ENCODE measurements around the gene GTF2IRD1. TPM values are rescaled to one million over a fixed set of nuclear protein-coding genes. Genes with fewer than 3 reads are reported as not detected.

The GTF2IRD1 gene
- total and polyA plus RNA-seq, 2 of the 4 experiments (the other 2 are of a cell fraction) = 4.1 to 21.9 TPM

GRCh38 chr7:74420006-74420405 lies 33.7 kb upstream of the GTF2IRD1 start:
- ChIA-PET POLR2A (ENCODE audit: unreplicated experiment) (no interaction called here), CTCF (no interaction called here)
- no peak overlapping the region for H3K4me3 ChIP-seq (ENCODE audit: insufficient read depth, low read depth, low read length)
- H3K14ac ChIP-seq (replicated peaks; ENCODE audit: low read depth, low read length) = no peak overlapping the region
- H4K5ac ChIP-seq (ENCODE audit: low read depth, low read length) = no peak overlapping the region
- no peak overlapping the region for H2BK120ac ChIP-seq (ENCODE audit: low read depth, low read length)
- no peak overlapping the region for H2AK9ac ChIP-seq (replicated peaks; ENCODE audit: low read depth, low read length, poor library complexity)
- no peak overlapping the region for H3K4ac ChIP-seq (ENCODE audit: low read depth, low read length)
- no peak overlapping the region for H3K9ac ChIP-seq (ENCODE audit: low read depth, low read length)
- H2AK5ac ChIP-seq (ENCODE audit: low read depth, low read length) = no peak overlapping the region
- no peak for ATAC-seq (ENCODE audit: low read depth)
- H3K36me3 ChIP-seq (ENCODE audit: control insufficient read depth, insufficient read depth, low read length) = no peaks in the 10 kb centered on the region
- intact Hi-C loops (cut with micrococcal nuclease) (no loop called here), in situ Hi-C loops (cut with MboI; ENCODE audit: low sequenced_read_pairs) (loop anchor here (10.0 kb wide), 1 partner anchor 285 kb away; no protein-coding TSS in a partner anchor), dilution Hi-C loops (cut with HindIII; ENCODE audit: low sequenced_read_pairs, unreplicated experiment) (no loop called here)
- no peaks in the 10 kb centered on the region; the same call in 1 of the 2 replicates for H3K27me3 ChIP-seq (ENCODE audit: control insufficient read depth, insufficient read depth, low read length)
- H3K56ac ChIP-seq (ENCODE audit: extremely low read depth, insufficient read depth, low read length) = no peak overlapping the region
- H3K27ac ChIP-seq (ENCODE audit: insufficient read depth, low read length) = no peak overlapping the region
- no peak for DNase-seq
- H2BK5ac ChIP-seq (ENCODE audit: low read depth, low read length, poor library complexity, severe bottlenecking) = no peak overlapping the region
- no peaks in the 10 kb centered on the region for H3K9me1 ChIP-seq (ENCODE audit: insufficient read depth, low read length)
- H3K18ac ChIP-seq (ENCODE audit: low read depth, low read length) = no peak overlapping the region
- WGBS, 2 experiments (ENCODE audit: extremely low coverage in 2 of 2, insufficient read length in 1 of 2) = no CpG with 5 or more reads among the region's 4 CpGs
- no peaks in the 10 kb centered on the region for H3K79me1 ChIP-seq (ENCODE audit: low read depth in 1 of 2, low read length in 2 of 2)
- peaks cover 1% of the 10 kb centered on the region; the same call in 1 of the 2 replicates for H3K4me1 ChIP-seq (ENCODE audit: control insufficient read depth, insufficient read depth, low read length)
- no peak overlapping the region for H4K8ac ChIP-seq (ENCODE audit: low read depth in 2 of 2, low read length in 2 of 2)
- TF ChIP-seq MAFK (IDR thresholded peaks at IDR 0.05; ENCODE audit: low read depth, low read length) = no peak
- no peak for TF ChIP-seq RAD21 (IDR thresholded peaks at IDR 0.05; ENCODE audit: low read length)
- TF ChIP-seq POLR2A (IDR thresholded peaks at IDR 0.05; ENCODE audit: low read depth, low read length) = no peak
- TF ChIP-seq BHLHE40 (IDR thresholded peaks at IDR 0.05; ENCODE audit: low read depth, low read length) = no peak
- no peak for TF ChIP-seq USF2 (IDR thresholded peaks at IDR 0.05; ENCODE audit: low read depth, low read length)
- no peak for TF ChIP-seq MXI1 (IDR thresholded peaks at IDR 0.05; ENCODE audit: borderline replicate concordance, low read depth, low read length)
- TF ChIP-seq NFE2L2 (IDR thresholded peaks at IDR 0.05; ENCODE audit: low read depth, low read length) = no peak
- TF ChIP-seq CTCF (conservative IDR thresholded peaks at IDR 0.05; ENCODE audit: low read depth, low read length) = no peak
- TF ChIP-seq RFX5 (IDR thresholded peaks at IDR 0.05; ENCODE audit: low read depth, low read length) = no peak
- no peak for TF ChIP-seq ELK1 (IDR thresholded peaks at IDR 0.05; ENCODE audit: borderline replicate concordance, low read depth, low read length)
- no peak for TF ChIP-seq FOS (IDR thresholded peaks at IDR 0.05; ENCODE audit: low read depth, low read length)
- TF ChIP-seq MAZ (IDR thresholded peaks at IDR 0.05; ENCODE audit: borderline replicate concordance, low read depth, low read length) = no peak
- TF ChIP-seq RCOR1 (IDR thresholded peaks at IDR 0.05; ENCODE audit: insufficient replicate concordance, low read length) = no peak
- no peak for TF ChIP-seq CHD1 (IDR thresholded peaks at IDR 0.05; ENCODE audit: low read depth, low read length)
- no peak for TF ChIP-seq CEBPB (IDR thresholded peaks at IDR 0.05; ENCODE audit: low read depth, low read length)
- no peak for TF ChIP-seq SMC3 (IDR thresholded peaks at IDR 0.05; ENCODE audit: low read depth, low read length)
- no peak overlapping the region for H2AFZ ChIP-seq (replicated peaks; ENCODE audit: low read length, poor library complexity)
- no peak overlapping the region for H3K4me2 ChIP-seq (ENCODE audit: low read depth, low read length)
- no peak overlapping the region for H3K23ac ChIP-seq (ENCODE audit: low read depth, low read length)
- H2BK15ac ChIP-seq (ENCODE audit: low read depth, low read length) = no peak overlapping the region
- H2BK20ac ChIP-seq (ENCODE audit: low read depth, low read length) = no peak overlapping the region
- H4K91ac ChIP-seq (ENCODE audit: insufficient read depth, low read depth, low read length) = no peak overlapping the region
- BruUV-seq (replicated peaks) = no TSS peak
- H3K9me3 ChIP-seq (ENCODE audit: control insufficient read depth, insufficient read depth, low read length) = no peaks in the 10 kb centered on the region
- H4K20me1 ChIP-seq (ENCODE audit: insufficient read depth, low read length) = no peaks in the 10 kb centered on the region

All from IMR-90 (cell line).